HG03139 (cell line): ENCODE data around the gene MAP3K13.
"Not testable (repeated sequence)": the region's sequence is repeated elsewhere in the genome, so short reads cannot be mapped to it uniquely, and the experiment has no call there.

Experiments used
- ATAC-seq: cut with Tn5 transposase; IDR thresholded peaks from one replicate; pipeline ENCODE4 v1.9.1; 2021; ENCODE audit not compliant: unreplicated experiment

MAP3K13 gene

GRCh38 chr3:185341616-185342458 is 21.1 kb upstream of the MAP3K13 start:
- no peak for ATAC-seq

- ATAC-seq: no peak
Observed at GRCh38 chr3:185342459-185343174, 20.3 kb upstream of the MAP3K13 start.

GRCh38 chr3:185347399-185347798 is 15.5 kb upstream of the MAP3K13 start:
- ATAC-seq: no peak

GRCh38 chr3:185350841-185351240 is 12.1 kb upstream of the MAP3K13 start:
- no peak for ATAC-seq

GRCh38 chr3:185351396-185351795 is 11.5 kb upstream of the MAP3K13 start:
- no peak for ATAC-seq

- ATAC-seq: no peak
Observed at GRCh38 chr3:185353225-185353624, 9.7 kb upstream of the MAP3K13 start.

GRCh38 chr3:185353823-185354614 is 8.9 kb upstream of the MAP3K13 start:
- ATAC-seq: peak; percentile 99

GRCh38 chr3:185356499-185356898 is 6.4 kb upstream of the MAP3K13 start:
- ATAC-seq: no peak

- no peak for ATAC-seq
Observed at GRCh38 chr3:185361920-185362319, 1.0 kb upstream of the MAP3K13 start.

- no peak for ATAC-seq
Observed at GRCh38 chr3:185363662-185364203, 797 bp downstream of the MAP3K13 start.

GRCh38 chr3:185365291-185366073 is 2.5 kb downstream of the MAP3K13 start:
- ATAC-seq: no peak

GRCh38 chr3:185366074-185366335 is 3.1 kb downstream of the MAP3K13 start:
- no peak for ATAC-seq

GRCh38 chr3:185366913-185367312 is 4.0 kb downstream of the MAP3K13 start:
- ATAC-seq: no peak

GRCh38 chr3:185370349-185370748 is 7.4 kb downstream of the MAP3K13 start:
- ATAC-seq: not testable (repeated sequence)

GRCh38 chr3:185371306-185372074 is 8.6 kb downstream of the MAP3K13 start:
- no peak for ATAC-seq

- no peak for ATAC-seq
Observed at GRCh38 chr3:185381320-185382058, 18.6 kb downstream of the MAP3K13 start.

GRCh38 chr3:185382154-185382553 is 19.2 kb downstream of the MAP3K13 start:
- no peak for ATAC-seq

GRCh38 chr3:185386515-185386914 is 23.6 kb downstream of the MAP3K13 start:
- not testable (repeated sequence) for ATAC-seq

- no peak for ATAC-seq
Observed at GRCh38 chr3:185387646-185388045, 24.7 kb downstream of the MAP3K13 start.
